Heart left ventricle (tissue), 13 donors: ENCODE measurements around the gene SERTAD2.

Source experiments
- CTCF ChIP-seq, 12 donors: fragments of 200-600 bp; sonication (generic) in 4 of 12; IDR thresholded peaks; one replicate each; pipeline versions ENCODE4 v1.5.0 to v1.8.0; 2018 to 2022; ENCODE audit warnings: antibody characterized with exemption in 12 of 12, mild to moderate bottlenecking in 5 of 12
- POLR2A ChIP-seq, 2 donors: fragments of 450-650 bp; IDR thresholded peaks; one replicate each; pipeline ENCODE4 v1.6.1; 2017; ENCODE audit warnings: antibody characterized with exemption in 2 of 2, mild to moderate bottlenecking in 2 of 2, moderate library complexity in 2 of 2
- donor health status: ischemic (EF 13 %, LVEDD 7.1; RV severe dilation, severe dysfunction).
- donor health status: DM: no; HTN: yes; CAD: no.
- donor health status: DM: no; HTN: no; CAD: no.
- donor health status: ischemic (EF 25% LVEDD 6.9; RV normal size, moderate dysfunction).
- donor health status: ischemic (EF 25% LVEDD 5.7; RV mildly dilated, moderate dysfunction).
- donor health status: ischemic (EF 35%, LVEDD 5.7; RV mildly dilated, moderate dysfunction).
- donor health status: nonischemic (EF 11% LVEDD 7.7; RV severe dilation, severe dysfunction).
- donor health status: DM: yes; HTN: yes; CAD: no.
- donor health status: PGD.
- donor health status: ischemic (EF 29% LVEDD 5.4; RV normal size, mild dysfunction).
- donor health status: nonischemic (EF 23%, LVEDD 6.1; RV moderate dilation, normal function).

DNA sequence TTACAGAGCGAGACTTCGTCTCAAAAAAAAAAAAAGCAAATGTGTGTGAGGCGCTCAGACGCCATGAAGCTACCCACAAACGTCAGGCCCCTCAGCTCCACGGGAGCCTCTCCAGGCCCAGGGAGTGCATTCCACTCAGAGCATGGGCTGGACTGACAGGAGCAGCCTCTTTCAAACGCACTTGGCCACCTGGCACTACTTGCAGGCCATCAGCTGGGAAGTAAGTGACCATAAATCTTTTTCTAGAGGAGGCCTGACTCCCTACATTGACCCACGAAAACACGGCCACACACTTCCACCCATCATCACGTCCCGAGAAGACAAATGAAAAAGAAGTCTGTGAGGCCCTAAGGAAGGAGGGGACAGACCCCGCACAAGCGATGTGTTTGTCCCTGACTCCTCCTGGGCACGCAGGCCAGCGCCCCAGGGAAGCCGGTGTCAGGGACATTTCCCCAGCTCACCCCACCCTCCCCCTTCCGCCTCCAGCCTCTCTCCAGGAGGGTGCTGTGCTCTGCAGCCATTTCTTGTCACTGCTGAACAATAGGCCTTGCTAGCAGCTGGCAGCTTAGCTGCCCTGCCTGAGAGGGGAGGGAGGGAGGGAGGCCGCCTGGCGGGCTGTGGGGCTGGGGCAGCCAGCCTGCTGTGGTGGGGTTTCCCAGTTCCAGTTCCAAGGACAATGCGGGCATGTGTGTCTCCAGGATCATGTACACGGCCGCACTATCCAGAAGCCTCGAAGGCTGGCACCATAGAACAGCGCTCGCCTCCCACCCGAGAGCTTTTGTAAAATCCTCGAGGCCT lies 26.6 kb downstream of the SERTAD2 start:
- no peak for TF ChIP-seq CTCF (IDR thresholded peaks at IDR 0.05)
- TF ChIP-seq POLR2A (IDR thresholded peaks at IDR 0.05), result no peak
